Parathyroid adenoma (tissue), 2 donors: ENCODE results near the gene ARMC9.

ENCODE experiments used
- H2AFZ ChIP-seq: fragments of 300-600 bp; sonication (generic); one replicate; pipeline ENCODE4 v1.7.0; 2017; ENCODE audit warnings: antibody characterized with exemption, mild to moderate bottlenecking
- H3K27ac ChIP-seq: fragments of 300-600 bp; sonication (generic); one replicate; pipeline ENCODE4 v1.7.0; 2017
- H3K27me3 ChIP-seq: fragments of 300-600 bp; sonication (generic); one replicate; pipeline ENCODE4 v1.7.0; 2017; ENCODE audit warnings: low read length; ENCODE audit not compliant: control insufficient read depth, insufficient read depth
- H3K36me3 ChIP-seq: fragments of 300-600 bp; sonication (generic); one replicate; pipeline ENCODE4 v1.7.0; 2017; ENCODE audit warnings: low read length; ENCODE audit not compliant: control insufficient read depth, insufficient read depth
- H3K4me1 ChIP-seq: fragments of 300-600 bp; sonication (generic); one replicate; pipeline ENCODE4 v1.7.0; 2017; ENCODE audit warnings: control low read depth
- H3K4me2 ChIP-seq: fragments of 300-600 bp; sonication (generic); one replicate; pipeline ENCODE4 v1.7.0; 2017; ENCODE audit warnings: low read length
- H3K4me3 ChIP-seq: fragments of 300-600 bp; sonication (generic); one replicate; pipeline ENCODE4 v1.7.0; 2017; ENCODE audit warnings: low read depth, low read length
- H3K79me2 ChIP-seq: fragments of 300-600 bp; sonication (generic); one replicate; pipeline ENCODE4 v1.7.0; 2017; ENCODE audit warnings: control low read depth
- H3K9ac ChIP-seq: fragments of 300-600 bp; sonication (generic); one replicate; pipeline ENCODE4 v1.7.0; 2017; ENCODE audit warnings: mild to moderate bottlenecking
- H3K9me3 ChIP-seq: fragments of 300-600 bp; sonication (generic); one replicate; pipeline ENCODE4 v1.7.0; 2017; ENCODE audit warnings: low read length; ENCODE audit not compliant: control insufficient read depth
- TF ChIP-seq, protein P1 (sequence below): fragments of 300-600 bp; sonication (generic); IDR thresholded peaks from one replicate; pipeline ENCODE4 v1.7.0; 2017; ENCODE audit warnings: antibody characterized with exemption, mild to moderate bottlenecking
- donor health status: primary hyperparathyroidism.

Gene ARMC9

DNA sequence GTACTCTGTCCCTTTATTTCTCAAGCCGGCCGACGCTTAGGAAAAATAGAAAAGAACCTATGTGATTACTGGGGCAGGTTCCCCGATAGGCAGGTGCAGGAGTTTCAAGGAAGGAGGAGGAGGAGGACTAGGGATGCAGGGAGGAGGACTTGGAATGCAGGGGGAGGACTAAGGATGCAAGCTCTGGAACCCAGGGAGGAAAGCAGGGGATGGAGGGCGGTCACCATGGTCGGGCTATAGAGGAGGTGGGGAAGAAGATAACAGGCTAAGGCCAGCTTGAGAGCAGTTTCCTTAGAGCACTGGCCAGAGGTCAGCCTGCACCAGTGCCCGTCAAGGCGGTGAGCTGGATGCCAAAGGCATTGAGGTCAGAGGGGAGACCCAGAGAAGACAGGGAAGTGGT lies 178.4 kb downstream of the ARMC9 start:
- TF ChIP-seq, protein P1, sequence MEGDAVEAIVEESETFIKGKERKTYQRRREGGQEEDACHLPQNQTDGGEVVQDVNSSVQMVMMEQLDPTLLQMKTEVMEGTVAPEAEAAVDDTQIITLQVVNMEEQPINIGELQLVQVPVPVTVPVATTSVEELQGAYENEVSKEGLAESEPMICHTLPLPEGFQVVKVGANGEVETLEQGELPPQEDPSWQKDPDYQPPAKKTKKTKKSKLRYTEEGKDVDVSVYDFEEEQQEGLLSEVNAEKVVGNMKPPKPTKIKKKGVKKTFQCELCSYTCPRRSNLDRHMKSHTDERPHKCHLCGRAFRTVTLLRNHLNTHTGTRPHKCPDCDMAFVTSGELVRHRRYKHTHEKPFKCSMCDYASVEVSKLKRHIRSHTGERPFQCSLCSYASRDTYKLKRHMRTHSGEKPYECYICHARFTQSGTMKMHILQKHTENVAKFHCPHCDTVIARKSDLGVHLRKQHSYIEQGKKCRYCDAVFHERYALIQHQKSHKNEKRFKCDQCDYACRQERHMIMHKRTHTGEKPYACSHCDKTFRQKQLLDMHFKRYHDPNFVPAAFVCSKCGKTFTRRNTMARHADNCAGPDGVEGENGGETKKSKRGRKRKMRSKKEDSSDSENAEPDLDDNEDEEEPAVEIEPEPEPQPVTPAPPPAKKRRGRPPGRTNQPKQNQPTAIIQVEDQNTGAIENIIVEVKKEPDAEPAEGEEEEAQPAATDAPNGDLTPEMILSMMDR: no peak
- Histone ChIP-seq H3K4me1 (no peaks in the 10 kb centered on the region), H3K27me3 (no peaks in the 10 kb centered on the region)

DNA sequence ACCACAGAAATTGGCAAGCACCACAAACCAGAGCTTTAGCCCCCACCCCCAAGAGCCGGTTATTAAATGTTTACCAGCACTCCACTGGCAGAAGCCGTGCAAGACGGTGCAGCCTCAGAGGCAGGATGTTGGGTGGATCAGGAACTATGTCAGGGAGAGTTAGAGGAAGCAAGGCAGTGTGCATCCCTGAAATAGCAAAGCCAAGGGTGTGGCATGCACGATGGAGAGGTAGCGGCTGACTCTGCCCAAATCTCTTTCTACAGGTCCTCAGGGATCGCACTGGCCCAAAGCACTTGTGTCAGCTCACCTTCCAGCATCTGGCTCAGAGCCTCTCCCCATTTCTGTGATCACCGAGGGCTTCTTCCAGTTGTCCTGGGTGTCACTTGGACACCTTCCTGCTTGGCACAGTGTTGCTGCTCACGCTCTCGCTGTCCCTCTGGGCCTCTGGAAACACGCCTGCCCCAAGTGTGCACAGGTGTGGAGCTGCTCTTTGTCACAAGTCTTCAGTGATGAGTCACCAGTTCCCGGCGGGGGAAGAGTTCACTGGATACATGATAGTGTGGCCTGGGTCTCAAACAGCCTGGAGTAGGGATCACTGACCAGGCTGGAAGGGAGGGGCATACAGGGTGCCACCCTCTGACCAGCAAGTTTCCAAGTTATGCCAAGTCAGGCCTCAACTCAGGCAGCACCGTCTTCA lies 179.7 kb downstream of the ARMC9 start:
- H2AFZ ChIP-seq: no peak overlapping the region
- TF ChIP-seq, protein P1: no peak
- H3K4me2 ChIP-seq: no peak overlapping the region
- no peaks in the 10 kb centered on the region for H3K79me2 ChIP-seq
- H3K27me3 ChIP-seq: no peaks in the 10 kb centered on the region
- no peak overlapping the region for H3K4me3 ChIP-seq
- H3K9me3 ChIP-seq: no peaks in the 10 kb centered on the region
- H3K9ac ChIP-seq: no peak overlapping the region
- H3K36me3 ChIP-seq: no peaks in the 10 kb centered on the region
- no peak overlapping the region for H3K27ac ChIP-seq
- no peaks in the 10 kb centered on the region for H3K4me1 ChIP-seq

More for the DNA sequence above, 178.4 kb downstream of the ARMC9 start:
- H3K36me3 ChIP-seq: no peaks in the 10 kb centered on the region
- H2AFZ ChIP-seq: no peak overlapping the region
- H3K79me2 ChIP-seq: no peaks in the 10 kb centered on the region
- no peak overlapping the region for H3K27ac ChIP-seq
- H3K9me3 ChIP-seq: no peaks in the 10 kb centered on the region
- no peak overlapping the region for H3K9ac ChIP-seq
- no peak overlapping the region for H3K4me3 ChIP-seq
- no peak overlapping the region for H3K4me2 ChIP-seq

DNA sequence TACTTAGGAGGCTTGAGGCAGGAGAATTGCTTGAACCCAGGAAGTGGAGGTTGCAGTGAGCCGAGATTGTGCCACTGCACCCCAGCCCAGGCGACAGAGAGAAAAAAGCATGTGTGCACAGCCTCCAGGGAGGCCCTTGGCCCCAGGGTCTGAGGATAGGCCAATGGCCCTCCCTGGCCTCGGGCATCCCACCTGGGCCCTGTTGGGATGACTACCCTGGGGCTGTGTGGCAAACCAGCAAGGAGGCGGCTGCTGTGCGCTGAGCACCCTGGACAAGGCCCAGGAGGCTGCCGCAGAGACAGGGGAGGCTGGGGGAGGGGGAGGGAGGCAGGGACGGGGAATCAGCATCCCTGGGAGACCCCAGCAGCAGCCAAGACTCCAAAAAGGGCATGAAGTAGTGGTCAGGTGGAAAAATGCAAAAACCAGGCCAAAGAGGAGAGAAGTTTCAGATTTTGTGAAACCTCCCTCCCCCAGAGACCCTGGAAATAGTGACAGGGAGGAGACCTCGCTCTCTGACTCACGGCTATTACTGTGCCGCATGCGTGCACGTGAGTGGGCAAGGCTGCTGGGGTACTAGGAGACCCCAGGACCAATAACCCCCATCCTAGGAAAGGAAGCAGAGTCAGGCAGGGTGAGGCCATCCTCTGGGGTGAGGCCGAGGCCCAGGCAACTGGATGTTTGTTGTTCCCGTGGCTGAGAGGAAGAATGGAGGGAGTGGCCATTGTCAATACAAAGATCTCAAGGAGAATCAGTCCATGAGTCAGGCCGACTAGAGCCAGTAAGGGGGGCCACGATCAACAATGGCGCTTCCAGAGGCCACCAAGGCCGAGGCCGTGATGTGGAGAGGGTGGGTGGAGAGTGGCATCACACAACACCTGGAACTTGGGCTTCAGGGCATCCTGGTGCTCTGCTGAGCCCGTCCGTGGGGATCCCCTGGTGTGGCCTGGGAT lies 181.1 kb downstream of the ARMC9 start:
- Histone ChIP-seq H3K9me3 (no peaks in the 10 kb centered on the region), H2AFZ (no peak overlapping the region), H3K4me1 (no peaks in the 10 kb centered on the region), H3K4me2 (no peak overlapping the region), H3K79me2 (no peaks in the 10 kb centered on the region), H3K27ac (no peak overlapping the region), H3K36me3 (no peaks in the 10 kb centered on the region), H3K27me3 (no peaks in the 10 kb centered on the region), H3K9ac (no peak overlapping the region), H3K4me3 (no peak overlapping the region)
- TF ChIP-seq, protein P1: no peak

DNA sequence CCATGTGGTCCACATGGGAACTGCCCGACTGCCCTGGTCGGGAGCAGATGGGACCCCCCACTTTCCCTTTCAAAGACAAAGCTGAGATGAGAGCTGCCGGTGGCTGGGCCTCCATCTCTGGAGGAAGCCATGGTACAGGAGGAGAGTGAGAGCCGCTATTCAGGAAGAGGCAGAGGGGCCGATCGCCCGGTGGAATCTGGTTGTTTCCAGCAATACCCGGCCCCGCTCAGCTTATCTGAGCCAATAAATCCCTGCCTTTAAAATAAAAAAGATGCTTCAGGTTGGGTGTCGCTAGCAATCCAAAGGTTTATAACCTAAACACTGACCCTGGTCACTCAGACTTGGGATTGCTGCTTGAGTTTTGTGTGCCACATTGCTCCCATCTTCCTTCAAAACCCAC lies 181.9 kb downstream of the ARMC9 start:
- Histone ChIP-seq H3K9me3 (no peaks in the 10 kb centered on the region), H2AFZ (no peak overlapping the region), H3K4me3 (no peak overlapping the region), H3K27me3 (no peaks in the 10 kb centered on the region), H3K9ac (no peak overlapping the region), H3K4me1 (no peaks in the 10 kb centered on the region), H3K36me3 (no peaks in the 10 kb centered on the region), H3K79me2 (no peaks in the 10 kb centered on the region), H3K27ac (no peak overlapping the region), H3K4me2 (no peak overlapping the region)
- TF ChIP-seq, protein P1: no peak
